ENCODE results near the gene UBASH3A.

The UBASH3A gene

GRCh38 chr21:42447732-42448131, 44.0 kb downstream of the UBASH3A start:
- no peak overlapping the region for H4K8ac ChIP-seq (ENCODE audit: low read depth, low read length)
- no peak for DNase-seq (ENCODE audit: low spot score)
- no CpG with 5 or more reads among the region's 10 CpGs for WGBS, 2 donors (ENCODE audit: extremely low coverage in 2 of 2, insufficient read length in 2 of 2, insufficient replicate concordance in 1 of 2)
- peaks cover 0 to 1% of the 10 kb centered on the region in 2 donors for H3K4me1 ChIP-seq (ENCODE audit: control insufficient read depth in 2 of 2, insufficient read depth in 1 of 2, low read depth in 1 of 2, low read length in 2 of 2)
- no peak overlapping the region for H2AK5ac ChIP-seq (ENCODE audit: low read depth, low read length)
- H3K27ac ChIP-seq (replicated peaks; ENCODE audit: low read length): no peak overlapping the region
- peak overlapping the region; percentile 5 for H3K9ac ChIP-seq (ENCODE audit: low read depth, low read length, poor library complexity)
- no peak overlapping the region for H3K14ac ChIP-seq (ENCODE audit: low read length)
- H2BK12ac ChIP-seq (ENCODE audit: low read length): no peak overlapping the region
- H4K91ac ChIP-seq (ENCODE audit: low read depth, low read length, poor library complexity): no peak overlapping the region
- H2BK5ac ChIP-seq (ENCODE audit: low read length): no peak overlapping the region
- no peak overlapping the region for H3K23ac ChIP-seq (ENCODE audit: low read depth, low read length, poor library complexity)
- H3K36me3 ChIP-seq (replicated peaks in 1 of 2; ENCODE audit: control insufficient read depth in 2 of 2, insufficient read depth in 2 of 2, low read length in 2 of 2): no peaks in the 10 kb centered on the region
- H2BK120ac ChIP-seq (ENCODE audit: low read depth, low read length): no peak overlapping the region
- H3K4me3 ChIP-seq (ENCODE audit: low read length in 2 of 2): peak overlapping the region in 1 of 2 donors; percentile 33
- H3K79me1 ChIP-seq (ENCODE audit: low read depth, low read length): no peaks in the 10 kb centered on the region
- no peak overlapping the region for H3K4ac ChIP-seq (ENCODE audit: low read length)
- no peak overlapping the region for H3K4me2 ChIP-seq (ENCODE audit: insufficient read depth, low read length, poor library complexity, severe bottlenecking)
- H2AFZ ChIP-seq (ENCODE audit: low read length): no peak overlapping the region
- H2BK15ac ChIP-seq (ENCODE audit: low read length): no peak overlapping the region
- H3K27me3 ChIP-seq (ENCODE audit: control insufficient read depth in 3 of 3, insufficient read depth in 3 of 3, low read depth in 1 of 3, low read length in 3 of 3): no peaks in the 10 kb centered on the region
- H3K18ac ChIP-seq (ENCODE audit: low read length): no peak overlapping the region
- H3K9me3 ChIP-seq (replicated peaks in 1 of 2; ENCODE audit: control insufficient read depth in 2 of 2, insufficient read depth in 1 of 2, low read depth in 1 of 2, low read length in 2 of 2): peaks cover 0 to 2% of the 10 kb centered on the region in 2 donors

- no CpG with 5 or more reads among the region's 3 CpGs for WGBS, 2 donors (ENCODE audit: extremely low coverage in 2 of 2, insufficient read length in 2 of 2, insufficient replicate concordance in 1 of 2)
- Histone ChIP-seq H3K79me1 (ENCODE audit: low read depth, low read length) (no peaks in the 10 kb centered on the region), H3K23ac (ENCODE audit: low read depth, low read length, poor library complexity) (no peak overlapping the region)
Observed at GRCh38 chr21:42448686-42449085, 45.0 kb downstream of the UBASH3A start.

GRCh38 chr21:42451941-42452340, 48.2 kb downstream of the UBASH3A start:
- Histone ChIP-seq H3K18ac (ENCODE audit: low read length) (peak overlapping the region; percentile 19), H3K4me1 (ENCODE audit: control insufficient read depth in 2 of 2, insufficient read depth in 1 of 2, low read depth in 1 of 2, low read length in 2 of 2) (peaks cover 0 to 3% of the 10 kb centered on the region in 2 donors), H2BK12ac (ENCODE audit: low read length) (no peak overlapping the region), H3K27ac (replicated peaks; ENCODE audit: low read length) (no peak overlapping the region), H2AK5ac (ENCODE audit: low read depth, low read length) (no peak overlapping the region), H2AFZ (ENCODE audit: low read length) (no peak overlapping the region), H3K4ac (ENCODE audit: low read length) (no peak overlapping the region), H3K79me1 (ENCODE audit: low read depth, low read length) (no peaks in the 10 kb centered on the region), H3K23ac (ENCODE audit: low read depth, low read length, poor library complexity) (no peak overlapping the region), H3K4me3 (ENCODE audit: low read length in 2 of 2) (no peak overlapping the region), H2BK120ac (ENCODE audit: low read depth, low read length) (no peak overlapping the region), H3K27me3 (ENCODE audit: control insufficient read depth in 3 of 3, insufficient read depth in 3 of 3, low read depth in 1 of 3, low read length in 3 of 3) (no peaks in the 10 kb centered on the region), H4K8ac (ENCODE audit: low read depth, low read length) (no peak overlapping the region), H2BK5ac (ENCODE audit: low read length) (peak overlapping the region; percentile 70), H2BK15ac (ENCODE audit: low read length) (no peak overlapping the region), H3K4me2 (ENCODE audit: insufficient read depth, low read length, poor library complexity, severe bottlenecking) (no peak overlapping the region), H4K91ac (ENCODE audit: low read depth, low read length, poor library complexity) (no peak overlapping the region), H3K9me3 (replicated peaks in 1 of 2; ENCODE audit: control insufficient read depth in 2 of 2, insufficient read depth in 1 of 2, low read depth in 1 of 2, low read length in 2 of 2) (peaks cover 0 to 2% of the 10 kb centered on the region in 2 donors), H3K9ac (ENCODE audit: low read depth, low read length, poor library complexity) (no peak overlapping the region), H3K14ac (ENCODE audit: low read length) (no peak overlapping the region), H3K36me3 (replicated peaks in 1 of 2; ENCODE audit: control insufficient read depth in 2 of 2, insufficient read depth in 2 of 2, low read length in 2 of 2) (no peaks in the 10 kb centered on the region)
- WGBS, 2 donors (ENCODE audit: extremely low coverage in 2 of 2, insufficient read length in 2 of 2, insufficient replicate concordance in 1 of 2): no CpG with 5 or more reads among the region's 9 CpGs
- no peak for DNase-seq (ENCODE audit: low spot score)

More at GRCh38 chr21:42448686-42449085, 45.0 kb downstream of the UBASH3A start:
- no peak overlapping the region for H4K91ac ChIP-seq (ENCODE audit: low read depth, low read length, poor library complexity)
- H3K27ac ChIP-seq (replicated peaks; ENCODE audit: low read length): no peak overlapping the region
- no peak overlapping the region for H3K9ac ChIP-seq (ENCODE audit: low read depth, low read length, poor library complexity)
- no peak overlapping the region for H3K4me3 ChIP-seq (ENCODE audit: low read length in 2 of 2)
- H2AK5ac ChIP-seq (ENCODE audit: low read depth, low read length): no peak overlapping the region
- H2AFZ ChIP-seq (ENCODE audit: low read length): no peak overlapping the region
- H3K18ac ChIP-seq (ENCODE audit: low read length): no peak overlapping the region
- no peak overlapping the region for H3K4me2 ChIP-seq (ENCODE audit: insufficient read depth, low read length, poor library complexity, severe bottlenecking)
- no peak overlapping the region for H2BK5ac ChIP-seq (ENCODE audit: low read length)
- H3K4ac ChIP-seq (ENCODE audit: low read length): no peak overlapping the region
- H3K27me3 ChIP-seq (ENCODE audit: control insufficient read depth in 3 of 3, insufficient read depth in 3 of 3, low read depth in 1 of 3, low read length in 3 of 3): no peaks in the 10 kb centered on the region
- no peak for DNase-seq (ENCODE audit: low spot score)
- no peak overlapping the region for H2BK120ac ChIP-seq (ENCODE audit: low read depth, low read length)
- H3K9me3 ChIP-seq (replicated peaks in 1 of 2; ENCODE audit: control insufficient read depth in 2 of 2, insufficient read depth in 1 of 2, low read depth in 1 of 2, low read length in 2 of 2): peaks cover 0 to 2% of the 10 kb centered on the region in 2 donors
- no peaks in the 10 kb centered on the region for H3K36me3 ChIP-seq (replicated peaks in 1 of 2; ENCODE audit: control insufficient read depth in 2 of 2, insufficient read depth in 2 of 2, low read length in 2 of 2)
- no peak overlapping the region for H2BK15ac ChIP-seq (ENCODE audit: low read length)
- peak overlapping the region; percentile 43 for H3K14ac ChIP-seq (ENCODE audit: low read length)
- H4K8ac ChIP-seq (ENCODE audit: low read depth, low read length): no peak overlapping the region
- no peak overlapping the region for H2BK12ac ChIP-seq (ENCODE audit: low read length)
- H3K4me1 ChIP-seq (ENCODE audit: control insufficient read depth in 2 of 2, insufficient read depth in 1 of 2, low read depth in 1 of 2, low read length in 2 of 2): peaks cover 0 to 1% of the 10 kb centered on the region in 2 donors

GRCh38 chr21:42452401-42453223, 48.9 kb downstream of the UBASH3A start:
- Histone ChIP-seq H2AFZ (ENCODE audit: low read length) (no peak overlapping the region), H3K27me3 (ENCODE audit: control insufficient read depth in 3 of 3, insufficient read depth in 3 of 3, low read depth in 1 of 3, low read length in 3 of 3) (no peaks in the 10 kb centered on the region), H4K8ac (ENCODE audit: low read depth, low read length) (no peak overlapping the region), H3K9ac (ENCODE audit: low read depth, low read length, poor library complexity) (peak overlapping the region; percentile 73), H3K14ac (ENCODE audit: low read length) (no peak overlapping the region), H3K36me3 (replicated peaks in 1 of 2; ENCODE audit: control insufficient read depth in 2 of 2, insufficient read depth in 2 of 2, low read length in 2 of 2) (no peaks in the 10 kb centered on the region), H2BK5ac (ENCODE audit: low read length) (peak overlapping the region; percentile 70), H3K4me3 (ENCODE audit: low read length in 2 of 2) (no peak overlapping the region), H3K27ac (replicated peaks; ENCODE audit: low read length) (no peak overlapping the region), H2BK120ac (ENCODE audit: low read depth, low read length) (peak overlapping the region; percentile 32), H2BK15ac (ENCODE audit: low read length) (no peak overlapping the region), H3K9me3 (replicated peaks in 1 of 2; ENCODE audit: control insufficient read depth in 2 of 2, insufficient read depth in 1 of 2, low read depth in 1 of 2, low read length in 2 of 2) (peaks cover 0 to 2% of the 10 kb centered on the region in 2 donors), H4K91ac (ENCODE audit: low read depth, low read length, poor library complexity) (peak overlapping the region; percentile 70), H2BK12ac (ENCODE audit: low read length) (peak overlapping the region; percentile 66), H3K23ac (ENCODE audit: low read depth, low read length, poor library complexity) (peak overlapping the region; percentile 40), H2AK5ac (ENCODE audit: low read depth, low read length) (no peak overlapping the region), H3K79me1 (ENCODE audit: low read depth, low read length) (no peaks in the 10 kb centered on the region), H3K4me2 (ENCODE audit: insufficient read depth, low read length, poor library complexity, severe bottlenecking) (no peak overlapping the region), H3K4ac (ENCODE audit: low read length) (peak overlapping the region; percentile 80), H3K4me1 (ENCODE audit: control insufficient read depth in 2 of 2, insufficient read depth in 1 of 2, low read depth in 1 of 2, low read length in 2 of 2) (peaks cover 0 to 3% of the 10 kb centered on the region in 2 donors), H3K18ac (ENCODE audit: low read length) (peak overlapping the region; percentile 54)
- WGBS, 2 donors (ENCODE audit: extremely low coverage in 2 of 2, insufficient read length in 2 of 2, insufficient replicate concordance in 1 of 2): no CpG with 5 or more reads among the region's 22 CpGs
- no peak for DNase-seq (ENCODE audit: low spot score)
